GM11168 (cell line): ENCODE data around the gene TES.

Experiments
- in situ Hi-C: fragments of 300-500 bp; cut with MboI; formaldehyde crosslinking; loops from one replicate; pipeline ENCODE4 v1.12.0; 2022; ENCODE audit warnings: low sequenced_read_pairs; ENCODE audit not compliant: unreplicated experiment

The TES gene

GRCh38 chr7:116210345-116211005 is at the start of gene TES:
TSS of gene TES (plus strand) at chr7:116210539. CDS start at chr7:116210708, 169 bp downstream.
- in situ Hi-C loops, result no loop called here

- in situ Hi-C loops, result loop anchor here (25.0 kb wide), 2 partner anchors 426 to 651 kb away; no protein-coding TSS in a partner anchor
These were observed 48.6 kb upstream of the TES start for GRCh38 chr7:116161728-116162127.

- in situ Hi-C loops, result loop anchor here (25.0 kb wide), 2 partner anchors 425 to 650 kb away; no protein-coding TSS in a partner anchor
These were observed 48.1 kb upstream of the TES start for GRCh38 chr7:116162254-116162653.

GRCh38 chr7:116162992-116163391 is 47.3 kb upstream of the TES start:
- in situ Hi-C loops, result loop anchor here (25.0 kb wide), 2 partner anchors 424 to 649 kb away; no protein-coding TSS in a partner anchor

GRCh38 chr7:116164552-116165306 is 45.6 kb upstream of the TES start:
- in situ Hi-C loops, result loop anchor here (5.0 to 25.0 kb wide), 3 partner anchors 358 to 648 kb away; no protein-coding TSS in a partner anchor

GRCh38 chr7:116165717-116166116 is 44.6 kb upstream of the TES start:
- in situ Hi-C loops, result loop anchor here (5.0 to 25.0 kb wide), 3 partner anchors 357 to 647 kb away; no protein-coding TSS in a partner anchor

GRCh38 chr7:116166156-116166555 is 44.2 kb upstream of the TES start:
- in situ Hi-C loops, result loop anchor here (5.0 to 25.0 kb wide), 3 partner anchors 356 to 646 kb away; no protein-coding TSS in a partner anchor

- in situ Hi-C loops, result loop anchor here (5.0 to 25.0 kb wide), 3 partner anchors 355 to 645 kb away; no protein-coding TSS in a partner anchor
These were observed 43.2 kb upstream of the TES start for GRCh38 chr7:116167177-116167576.

- in situ Hi-C loops, result loop anchor here (5.0 to 25.0 kb wide), 3 partner anchors 353 to 643 kb away; no protein-coding TSS in a partner anchor
These were observed 41.3 kb upstream of the TES start for GRCh38 chr7:116169060-116169459.

GRCh38 chr7:116170180-116170579 is 40.2 kb upstream of the TES start:
- in situ Hi-C loops, result loop anchor here (10.0 to 25.0 kb wide), 3 partner anchors 65 to 642 kb away; no protein-coding TSS in a partner anchor

GRCh38 chr7:116171094-116171493 is 39.2 kb upstream of the TES start:
- in situ Hi-C loops, result loop anchor here (10.0 to 25.0 kb wide), 3 partner anchors 64 to 641 kb away; no protein-coding TSS in a partner anchor

GRCh38 chr7:116172353-116172752 is 38.0 kb upstream of the TES start:
- in situ Hi-C loops, result loop anchor here (10.0 to 25.0 kb wide), 3 partner anchors 62 to 640 kb away; no protein-coding TSS in a partner anchor

- in situ Hi-C loops, result loop anchor here (10.0 to 25.0 kb wide), 3 partner anchors 61 to 639 kb away; no protein-coding TSS in a partner anchor
These were observed 37.0 kb upstream of the TES start for GRCh38 chr7:116173051-116174028.

- in situ Hi-C loops, result loop anchor here (10.0 kb wide), 1 partner anchor 60 kb away; no protein-coding TSS in a partner anchor
These were observed 35.2 kb upstream of the TES start for GRCh38 chr7:116175095-116175494.

- in situ Hi-C loops, result loop anchor here (10.0 kb wide), 1 partner anchor 59 kb away; no protein-coding TSS in a partner anchor
These were observed 34.1 kb upstream of the TES start for GRCh38 chr7:116176226-116176625.

GRCh38 chr7:116177009-116177408 is 33.3 kb upstream of the TES start:
- in situ Hi-C loops, result loop anchor here (10.0 kb wide), 1 partner anchor 58 kb away; no protein-coding TSS in a partner anchor

- in situ Hi-C loops, result no loop called here
These were observed 30.0 kb upstream of the TES start for GRCh38 chr7:116180302-116180701.

- in situ Hi-C loops, result no loop called here
These were observed 28.3 kb upstream of the TES start for GRCh38 chr7:116182023-116182422.

- in situ Hi-C loops, result no loop called here
These were observed 24.9 kb upstream of the TES start for GRCh38 chr7:116185450-116185849.
